Measurements from ENCODE around the gene ACP7. TPM values are rescaled to one million over a fixed set of nuclear protein-coding genes. Genes with fewer than 3 reads are reported as not detected.
"Not testable (repeated sequence)": the region's sequence is repeated elsewhere in the genome, so short reads cannot be mapped to it uniquely, and the experiment has no call there.

ACP7 gene
- total RNA-seq, 2 experiments from 2014 or later = not detected

DNA sequence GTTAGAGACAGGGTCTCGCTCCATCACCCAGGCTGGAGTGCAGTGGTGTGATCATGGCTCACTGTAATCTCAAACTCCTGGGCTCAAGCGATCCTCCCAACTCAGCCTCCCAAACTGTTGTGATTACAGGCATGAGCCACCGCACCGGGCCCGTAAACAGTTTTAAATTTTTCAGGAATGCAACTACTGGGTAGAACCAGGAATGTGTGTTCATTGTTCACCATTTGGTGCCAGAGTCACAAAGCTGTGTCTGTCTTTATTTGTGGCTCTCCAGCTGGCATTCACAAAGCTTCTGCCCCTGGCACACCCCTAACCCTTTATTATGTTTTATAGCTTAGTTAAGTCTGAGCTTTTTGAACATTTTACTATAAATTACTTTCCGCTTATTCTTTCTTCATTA is 19.8 kb upstream of the ACP7 start:
- DNase-seq = no peak
- H3K27me3 Mint-ChIP-seq = no peaks in the 10 kb centered on the region
- H3K36me3 Mint-ChIP-seq = no peaks in the 10 kb centered on the region
- H3K4me1 Mint-ChIP-seq = no peaks in the 10 kb centered on the region
- no peak overlapping the region for H3K4me3 Mint-ChIP-seq
- H3K9me3 Mint-ChIP-seq = no peaks in the 10 kb centered on the region
- no peak overlapping the region for H3K27ac Mint-ChIP-seq

DNA sequence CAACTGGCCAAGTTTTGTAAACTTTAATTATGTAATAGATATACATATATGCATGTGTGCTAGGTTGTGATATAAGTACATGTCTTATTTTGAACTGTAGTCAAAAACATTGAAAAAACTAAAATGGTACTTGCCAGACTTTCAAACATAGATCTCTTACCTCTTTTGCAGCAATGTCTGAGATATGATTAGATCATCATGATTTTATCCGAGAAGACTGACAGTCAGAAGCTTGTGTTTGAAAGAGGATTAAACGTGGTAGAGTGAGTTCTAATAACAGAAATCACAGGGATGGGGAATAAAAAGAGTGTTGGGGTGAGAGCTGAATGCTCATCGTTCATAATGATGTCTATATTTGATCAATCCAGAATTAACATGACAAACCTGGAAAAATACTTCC is 18.2 kb upstream of the ACP7 start:
- Mint-ChIP-seq H3K9me3 (no peaks in the 10 kb centered on the region), H3K27me3 (no peaks in the 10 kb centered on the region), H3K4me1 (no peaks in the 10 kb centered on the region), H3K36me3 (no peaks in the 10 kb centered on the region), H3K4me3 (no peak overlapping the region), H3K27ac (no peak overlapping the region)
- DNase-seq = no peak

DNA sequence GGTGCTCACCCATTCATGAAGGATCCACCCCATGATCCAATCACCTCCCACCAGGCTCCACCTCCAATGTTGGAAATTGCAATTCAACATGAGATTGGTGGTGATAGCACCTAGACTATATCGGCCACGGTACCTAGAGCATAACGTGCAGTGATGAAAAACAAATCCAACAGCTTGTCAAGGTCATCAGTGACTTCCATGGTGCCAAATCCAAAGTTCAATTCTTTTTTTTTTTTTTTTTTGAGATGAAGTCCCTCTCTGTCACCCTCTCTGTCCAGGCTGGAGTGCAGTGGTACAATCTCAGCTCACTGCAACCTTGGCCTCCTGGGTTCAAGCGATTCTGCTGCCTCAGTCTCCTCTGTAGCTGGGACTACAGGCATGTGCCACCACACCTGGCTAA is 17.1 kb upstream of the ACP7 start:
- H3K27ac Mint-ChIP-seq = no peak overlapping the region
- no peak for DNase-seq
- H3K9me3 Mint-ChIP-seq = no peaks in the 10 kb centered on the region
- H3K4me1 Mint-ChIP-seq = no peaks in the 10 kb centered on the region
- H3K36me3 Mint-ChIP-seq = no peaks in the 10 kb centered on the region
- no peak overlapping the region for H3K4me3 Mint-ChIP-seq
- H3K27me3 Mint-ChIP-seq = no peaks in the 10 kb centered on the region

DNA sequence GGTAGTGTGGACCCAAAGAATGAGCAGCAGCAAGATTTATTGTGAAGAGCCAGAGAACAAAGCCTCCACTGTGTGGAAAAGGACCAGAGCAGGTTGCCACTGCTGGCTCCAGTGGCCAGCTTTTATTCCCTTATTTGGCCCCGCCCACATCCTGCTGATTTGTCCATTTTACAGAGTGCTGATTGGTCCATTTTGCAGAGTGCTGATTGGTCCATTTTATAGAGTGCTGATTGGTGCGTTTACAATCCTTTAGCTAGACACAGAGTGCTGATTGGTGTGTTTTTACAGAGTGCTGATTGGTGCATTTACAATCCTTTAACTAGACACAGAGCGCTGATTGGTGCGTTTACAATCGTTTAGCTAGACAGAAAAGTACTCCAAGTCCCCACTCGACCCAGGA is 15.9 kb upstream of the ACP7 start:
- H3K4me3 Mint-ChIP-seq, H3K4me1 Mint-ChIP-seq, H3K9me3 Mint-ChIP-seq, H3K27me3 Mint-ChIP-seq, H3K27ac Mint-ChIP-seq, H3K36me3 Mint-ChIP-seq, DNase-seq: not testable (repeated sequence)

DNA sequence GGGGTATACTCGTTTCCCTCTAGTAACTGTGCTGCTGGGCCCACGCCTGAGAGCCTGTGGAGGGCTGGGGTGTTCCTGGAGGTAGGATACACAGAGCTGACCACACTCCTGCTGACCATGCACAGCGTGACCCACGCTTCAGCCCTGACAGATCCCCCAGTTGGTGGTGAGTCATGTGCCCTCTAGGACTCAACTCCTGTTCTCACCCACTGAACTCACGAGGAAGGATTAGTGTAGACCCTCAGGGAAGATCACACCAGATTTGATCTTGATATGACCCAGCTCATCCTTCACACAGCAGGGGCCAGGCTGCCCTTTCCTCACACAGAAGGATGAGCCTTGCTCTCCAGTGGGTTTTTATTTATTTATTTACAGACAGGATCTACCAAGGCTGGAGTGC is 13.3 kb upstream of the ACP7 start:
- Mint-ChIP-seq H3K36me3 (no peaks in the 10 kb centered on the region), H3K4me1 (peaks cover 13% of the 10 kb centered on the region), H3K27me3 (no peaks in the 10 kb centered on the region), H3K4me3 (no peak overlapping the region), H3K9me3 (no peaks in the 10 kb centered on the region), H3K27ac (no peak overlapping the region)
- DNase-seq = no peak

DNA sequence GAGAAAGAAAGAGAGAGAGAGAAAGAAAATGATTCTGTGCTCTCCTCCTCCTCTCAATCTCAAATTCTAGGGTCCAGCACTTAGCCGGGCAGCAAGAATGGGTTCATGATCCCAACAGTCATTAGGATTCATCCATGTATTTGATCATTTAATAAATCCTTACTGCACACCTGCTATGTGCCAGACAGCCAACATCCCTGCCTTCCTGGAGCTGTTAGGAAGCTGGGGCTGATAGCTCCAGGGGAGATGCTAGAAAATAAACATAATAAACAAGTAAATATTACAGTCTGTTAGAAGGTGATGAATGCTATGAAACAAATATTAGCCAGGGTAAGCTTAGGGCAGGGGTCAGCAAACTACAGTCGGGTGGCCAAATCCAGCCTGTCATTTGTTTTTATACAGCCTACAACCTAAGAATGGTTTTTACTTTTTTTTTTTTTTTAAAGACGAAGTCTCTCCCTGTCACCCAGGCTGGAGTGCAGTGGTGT is 9.9 kb upstream of the ACP7 start:
- H3K4me3 Mint-ChIP-seq = no peak overlapping the region
- H3K9me3 Mint-ChIP-seq = no peaks in the 10 kb centered on the region
- DNase-seq = no peak
- no peaks in the 10 kb centered on the region for H3K36me3 Mint-ChIP-seq
- no peaks in the 10 kb centered on the region for H3K27me3 Mint-ChIP-seq
- H3K27ac Mint-ChIP-seq = peak overlapping the region; percentile 88
- peaks cover 13% of the 10 kb centered on the region for H3K4me1 Mint-ChIP-seq

DNA sequence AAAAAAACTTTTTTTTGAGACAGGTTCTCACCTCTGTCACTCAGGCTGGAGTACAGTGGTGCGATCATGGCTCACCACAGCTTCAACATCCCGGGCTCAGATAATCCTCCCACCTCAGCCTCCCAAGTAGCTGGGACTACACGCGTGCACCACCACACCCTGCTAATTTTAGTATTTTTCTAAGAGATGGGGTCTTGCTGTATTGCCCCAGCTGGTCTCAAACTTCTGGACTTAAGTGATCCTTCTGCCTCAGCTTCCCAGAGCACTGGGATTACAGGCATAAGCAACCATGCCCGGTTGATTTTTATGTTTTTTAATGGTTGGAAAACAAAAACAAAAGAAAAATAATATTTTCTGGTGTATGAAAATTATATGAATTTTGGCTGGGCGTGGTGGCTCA is 9.2 kb upstream of the ACP7 start:
- Mint-ChIP-seq H3K4me3 (no peak overlapping the region), H3K4me1 (peaks cover 13% of the 10 kb centered on the region), H3K27ac (no peak overlapping the region), H3K9me3 (no peaks in the 10 kb centered on the region), H3K36me3 (no peaks in the 10 kb centered on the region), H3K27me3 (no peaks in the 10 kb centered on the region)
- no peak for DNase-seq

DNA sequence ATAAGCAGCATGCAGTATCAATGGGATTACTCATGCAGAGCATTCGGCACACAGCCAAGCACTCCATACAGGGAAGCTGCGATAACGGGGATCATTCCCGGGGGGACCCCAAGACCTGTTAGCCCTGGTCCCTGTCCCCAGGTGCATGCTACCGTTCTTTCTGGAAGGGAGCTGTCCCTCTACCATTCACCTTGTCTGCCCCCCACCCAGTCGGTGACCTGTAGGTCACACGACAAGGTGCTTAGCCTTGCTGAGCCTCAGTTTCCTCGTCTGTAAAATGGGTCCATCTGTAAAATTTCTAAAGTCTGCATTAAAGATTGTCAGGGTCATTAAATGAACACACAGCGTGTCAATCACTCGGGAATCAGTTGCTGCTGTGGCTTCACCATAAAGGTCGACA is 6.8 kb upstream of the ACP7 start:
- no peak overlapping the region for H3K4me3 Mint-ChIP-seq
- no peaks in the 10 kb centered on the region for H3K9me3 Mint-ChIP-seq
- peaks cover 13% of the 10 kb centered on the region for H3K4me1 Mint-ChIP-seq
- peaks cover 11% of the 10 kb centered on the region for H3K27me3 Mint-ChIP-seq
- DNase-seq = no peak
- H3K27ac Mint-ChIP-seq = no peak overlapping the region
- H3K36me3 Mint-ChIP-seq = no peaks in the 10 kb centered on the region

DNA sequence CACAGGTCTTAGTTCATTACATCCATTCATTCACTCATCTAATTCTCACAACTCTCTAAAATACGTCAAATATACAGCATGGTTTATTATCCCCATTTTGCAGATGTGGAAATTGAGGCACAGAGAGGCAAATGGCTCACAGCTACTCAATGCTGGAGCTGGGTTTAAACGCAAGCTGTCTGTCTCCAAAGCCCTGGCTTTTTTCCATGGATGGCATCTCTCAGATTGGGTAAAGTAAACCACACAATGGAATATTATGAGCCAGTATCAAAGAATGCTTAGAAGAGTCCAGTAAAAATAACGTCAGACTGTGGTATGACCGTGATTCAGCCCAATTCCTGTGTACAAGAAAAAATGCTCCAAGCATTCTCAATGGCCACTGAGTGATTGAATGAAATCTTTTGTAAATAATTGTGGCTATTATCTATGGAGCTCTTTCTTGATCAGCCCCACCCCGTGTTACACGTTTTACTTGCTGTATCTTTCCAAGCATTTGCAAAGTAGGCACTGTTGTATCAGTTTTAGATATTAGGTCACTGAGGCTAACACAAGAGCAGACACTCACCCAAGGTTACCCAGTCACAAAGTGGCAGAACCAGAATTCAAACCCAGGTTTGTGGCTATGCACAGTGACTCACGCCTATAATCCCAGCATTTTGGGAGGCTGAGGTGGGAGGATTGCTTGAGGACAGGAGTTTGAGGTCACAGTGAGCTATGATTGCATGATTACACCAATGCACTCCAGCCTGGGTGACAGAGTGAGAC is 5.5 kb upstream of the ACP7 start:
- Mint-ChIP-seq H3K27ac (no peak overlapping the region), H3K27me3 (peaks cover 24% of the 10 kb centered on the region), H3K9me3 (no peaks in the 10 kb centered on the region), H3K4me1 (peaks cover 14% of the 10 kb centered on the region), H3K4me3 (no peak overlapping the region), H3K36me3 (no peaks in the 10 kb centered on the region)
- DNase-seq = no peak

DNA sequence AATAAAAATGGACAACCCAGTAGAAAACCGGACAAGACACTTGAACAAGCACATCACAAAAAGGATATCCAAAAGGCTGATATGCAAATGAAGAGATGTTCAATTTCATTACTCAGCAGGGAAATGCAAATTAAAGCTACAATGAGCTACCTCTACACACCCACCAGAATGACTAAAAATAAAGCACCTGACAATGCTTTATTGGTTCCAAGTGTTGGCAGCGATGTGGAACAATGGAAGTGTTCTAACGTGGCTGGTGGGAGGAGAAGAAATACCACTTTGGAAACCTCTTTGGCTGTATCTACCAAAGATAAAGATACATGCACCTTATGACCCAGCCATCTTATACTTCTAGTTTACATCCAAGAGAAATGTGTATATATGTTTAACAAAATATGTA is 3.7 kb upstream of the ACP7 start:
- Mint-ChIP-seq H3K27me3 (peaks cover 42% of the 10 kb centered on the region), H3K36me3 (no peaks in the 10 kb centered on the region), H3K9me3 (no peaks in the 10 kb centered on the region), H3K4me3 (no peak overlapping the region), H3K27ac (no peak overlapping the region), H3K4me1 (peaks cover 11% of the 10 kb centered on the region)
- DNase-seq = no peak

DNA sequence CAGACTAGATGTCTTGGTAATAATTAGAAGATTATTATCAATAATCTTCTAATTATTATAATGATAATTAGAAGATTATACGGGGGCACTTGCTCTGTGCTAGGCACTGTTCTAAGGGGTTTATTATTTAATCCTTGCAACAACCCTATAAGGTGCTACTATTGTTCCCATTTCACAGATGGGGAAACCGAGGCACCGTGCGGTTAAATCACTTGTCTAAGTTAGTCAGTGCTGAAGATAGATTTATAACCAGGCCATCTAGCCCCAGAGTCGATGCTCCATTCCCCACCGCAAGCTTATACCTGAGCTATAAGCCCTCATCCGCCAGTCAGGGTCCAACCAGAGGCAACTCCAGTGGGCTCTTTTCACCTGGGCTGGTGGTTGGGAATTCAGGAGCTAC is 2.0 kb upstream of the ACP7 start:
- H3K27me3 Mint-ChIP-seq = peaks cover 51% of the 10 kb centered on the region
- H3K9me3 Mint-ChIP-seq = no peaks in the 10 kb centered on the region
- H3K36me3 Mint-ChIP-seq = no peaks in the 10 kb centered on the region
- H3K4me1 Mint-ChIP-seq = peaks cover 11% of the 10 kb centered on the region
- no peak for DNase-seq
- H3K4me3 Mint-ChIP-seq = no peak overlapping the region
- no peak overlapping the region for H3K27ac Mint-ChIP-seq

DNA sequence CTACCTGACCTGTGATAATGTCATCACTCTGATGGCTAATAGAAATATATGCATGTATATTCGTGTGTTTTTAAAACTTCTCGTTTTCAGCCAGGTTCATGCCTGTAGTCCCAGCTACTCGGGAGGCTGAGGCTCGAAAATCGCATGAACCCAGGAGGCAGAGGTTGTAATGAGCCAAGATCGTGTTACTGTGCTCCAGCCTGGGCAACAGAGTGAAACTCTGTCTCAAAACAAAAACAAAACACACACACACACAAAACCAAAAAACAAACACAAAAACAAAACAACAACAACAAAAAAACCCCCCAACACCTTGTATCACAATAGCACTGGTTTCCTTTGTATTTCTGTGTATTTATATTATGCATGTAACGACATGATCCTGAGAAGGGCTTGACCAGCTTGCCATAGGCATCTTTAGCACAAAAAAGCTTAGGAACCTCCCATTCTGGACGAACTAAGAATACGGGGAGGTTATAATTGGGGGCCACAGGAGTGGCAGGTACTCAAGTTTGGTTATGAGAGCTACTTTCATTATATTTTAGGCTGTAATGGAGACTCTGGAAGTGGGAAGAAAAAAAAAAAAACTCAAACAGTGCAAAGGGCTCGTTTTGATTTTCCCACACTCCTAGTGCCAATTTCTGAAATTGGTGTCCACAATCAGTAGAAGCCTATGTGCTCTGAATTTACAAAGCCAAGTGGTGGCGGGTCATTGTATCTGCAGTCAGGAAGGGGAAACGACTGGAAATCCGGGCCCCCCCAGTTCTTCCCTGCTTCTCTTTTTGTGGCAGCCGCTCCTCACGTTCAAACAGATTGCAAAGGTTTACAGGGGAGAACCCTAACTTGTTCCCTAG is 1.2 kb upstream of the ACP7 start:
- no peak overlapping the region for H3K4me3 Mint-ChIP-seq
- no peak overlapping the region for H3K27ac Mint-ChIP-seq
- H3K9me3 Mint-ChIP-seq = no peaks in the 10 kb centered on the region
- no peaks in the 10 kb centered on the region for H3K36me3 Mint-ChIP-seq
- DNase-seq = no peak
- H3K4me1 Mint-ChIP-seq = peaks cover 11% of the 10 kb centered on the region
- peaks cover 56% of the 10 kb centered on the region for H3K27me3 Mint-ChIP-seq

DNA sequence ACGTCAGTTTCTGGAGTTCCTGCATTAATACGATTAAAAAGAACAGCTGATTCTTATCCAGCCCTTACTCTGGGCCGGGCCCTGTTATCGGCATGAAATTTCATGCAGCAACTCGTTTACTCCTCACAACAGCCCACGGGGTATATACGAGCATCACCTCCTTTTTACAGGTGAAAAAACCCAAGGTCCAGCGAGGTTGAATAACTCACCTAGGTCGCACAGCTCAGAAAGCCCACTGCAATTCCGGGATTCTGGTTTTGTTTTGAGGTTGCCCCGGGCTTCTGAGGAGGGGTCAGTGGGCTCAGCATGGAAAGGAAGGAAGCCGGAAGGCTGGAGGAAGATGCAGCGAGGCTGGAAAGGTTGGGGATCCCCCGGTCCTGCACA is 577 bp upstream of the ACP7 start:
- no peak for DNase-seq
- Mint-ChIP-seq H3K4me3 (peak overlapping the region; percentile 67), H3K4me1 (peaks cover 11% of the 10 kb centered on the region), H3K27me3 (peaks cover 56% of the 10 kb centered on the region), H3K36me3 (no peaks in the 10 kb centered on the region), H3K27ac (no peak overlapping the region), H3K9me3 (no peaks in the 10 kb centered on the region)

DNA sequence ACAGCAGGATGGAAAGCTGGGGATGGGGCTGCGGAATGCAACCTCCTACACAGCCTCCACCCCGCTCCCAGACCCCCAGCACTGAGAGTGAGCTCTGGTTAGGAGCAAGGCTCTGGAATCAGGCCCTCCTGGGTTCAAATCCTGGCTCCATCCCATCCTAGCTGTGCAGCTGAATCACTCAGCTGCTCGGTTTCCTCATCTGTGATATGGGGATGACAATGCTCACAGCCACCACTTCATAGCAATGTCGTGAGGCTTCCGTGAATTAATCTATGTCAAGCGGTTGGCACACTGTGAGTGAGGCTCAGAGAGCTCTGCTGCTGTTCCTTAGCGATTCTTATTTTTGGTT is 538 bp downstream of the ACP7 start:
- peak overlapping the region; percentile 65 for H3K4me3 Mint-ChIP-seq
- H3K27me3 Mint-ChIP-seq = peaks cover 56% of the 10 kb centered on the region
- H3K4me1 Mint-ChIP-seq = peaks cover 11% of the 10 kb centered on the region
- DNase-seq = no peak
- no peaks in the 10 kb centered on the region for H3K9me3 Mint-ChIP-seq
- H3K36me3 Mint-ChIP-seq = no peaks in the 10 kb centered on the region
- H3K27ac Mint-ChIP-seq = no peak overlapping the region

DNA sequence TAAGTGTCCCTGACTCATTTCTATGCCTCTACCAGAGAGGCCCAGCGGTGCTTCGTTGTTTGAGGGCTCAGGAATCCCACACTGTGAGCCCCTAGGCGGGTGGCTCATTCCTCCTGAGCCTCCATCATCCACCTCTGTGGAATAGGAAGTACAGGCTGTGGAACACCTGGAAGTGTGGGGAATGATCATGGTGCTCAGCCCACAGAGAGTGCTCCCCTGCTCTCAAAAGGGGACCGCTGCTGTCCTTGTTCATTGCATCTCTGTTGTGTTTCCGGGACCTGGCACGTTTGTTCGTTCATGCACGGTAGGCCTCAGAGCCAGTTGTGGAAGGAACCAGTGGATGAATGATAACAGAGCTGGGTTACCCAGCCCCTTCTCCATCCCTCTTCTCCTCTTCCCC is 1.2 kb downstream of the ACP7 start:
- Mint-ChIP-seq H3K9me3 (no peaks in the 10 kb centered on the region), H3K4me1 (peaks cover 11% of the 10 kb centered on the region), H3K4me3 (no peak overlapping the region), H3K27me3 (peaks cover 56% of the 10 kb centered on the region), H3K36me3 (no peaks in the 10 kb centered on the region), H3K27ac (no peak overlapping the region)
- no peak for DNase-seq

DNA sequence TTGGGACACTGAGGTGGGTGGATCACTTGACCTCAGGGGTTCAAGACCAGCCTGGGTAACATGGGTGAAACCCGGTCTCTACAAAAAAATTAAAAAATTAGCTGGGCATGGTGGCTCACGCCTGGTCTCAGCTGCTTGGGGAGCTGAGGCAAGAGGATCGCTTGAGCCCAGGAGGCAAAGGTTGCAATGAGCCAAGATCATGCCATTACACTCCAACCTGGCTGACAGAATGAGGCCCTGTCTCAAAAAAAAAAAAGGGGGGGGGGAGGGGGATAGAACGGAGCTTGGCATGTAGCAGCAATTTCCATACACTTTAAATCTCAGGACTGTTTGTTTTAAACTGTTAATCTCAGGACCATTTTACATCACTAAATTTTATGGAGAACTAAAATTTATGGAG is 2.2 kb downstream of the ACP7 start:
- H3K27ac Mint-ChIP-seq = no peak overlapping the region
- H3K9me3 Mint-ChIP-seq = no peaks in the 10 kb centered on the region
- H3K27me3 Mint-ChIP-seq = peaks cover 52% of the 10 kb centered on the region
- no peaks in the 10 kb centered on the region for H3K36me3 Mint-ChIP-seq
- H3K4me1 Mint-ChIP-seq = peaks cover 11% of the 10 kb centered on the region
- DNase-seq = no peak
- H3K4me3 Mint-ChIP-seq = no peak overlapping the region
